Panc1 (cell line): ENCODE measurements around the gene CFAP210. TPM values are rescaled to one million over a fixed set of nuclear protein-coding genes. Genes with fewer than 3 reads are reported as not detected.

ENCODE experiments used
- ATAC-seq: fragments of 200-7000 bp; cut with Tn5 transposase; 2 replicates; pipeline ENCODE4 v1.9.1; 2020; ENCODE audit warnings: mild to moderate bottlenecking, moderate library complexity
- BruUV-seq: library from RNA; stranded (reverse); fragments of 400-500 nt; replicated peaks from 2 replicates; lab custom pipeline; 2021; lab: Mats Ljungman, UMichigan
- CTCF ChIA-PET: fragments of 300-600 bp; sonication (Branson Sonifier 250); formaldehyde crosslinking; loops from one replicate; lab custom pipeline; 2022; ENCODE audit warnings: antibody characterized with exemption; lab: Charles Lee
- POLR2A ChIA-PET: fragments of 300-600 bp; sonication (Branson Sonifier 250); formaldehyde crosslinking; loops from one replicate; lab custom pipeline; 2022; ENCODE audit warnings: antibody characterized with exemption; lab: Charles Lee
- DNase-seq: peaks from one replicate; pipeline ENCODE4 v3.0.0-alpha.2; 2010; ENCODE audit warnings: low read depth, low spot score
- H3K27ac ChIP-seq: 2 replicates; pipeline ENCODE4 v1.5.1; 2011; ENCODE audit warnings: mild to moderate bottlenecking, low read length, inconsistent platforms
- H3K27me3 ChIP-seq: fragments of 200-500 bp; sonication (Bioruptor generic); 2 replicates; pipeline ENCODE4 v1.6.0; 2014; ENCODE audit warnings: low read length, inconsistent platforms; ENCODE audit not compliant: control insufficient read depth, insufficient read depth
- H3K36me3 ChIP-seq: fragments of 200-500 bp; sonication (Bioruptor generic); 2 replicates; pipeline ENCODE4 v1.5.1; 2014; ENCODE audit warnings: inconsistent platforms, mild to moderate bottlenecking, low read length, moderate library complexity; ENCODE audit not compliant: control insufficient read depth, insufficient read depth
- H3K4me1 ChIP-seq: 2 replicates; pipeline ENCODE4 v1.5.1; 2011; ENCODE audit warnings: inconsistent platforms, mild to moderate bottlenecking, low read length, moderate library complexity; ENCODE audit not compliant: control insufficient read depth, insufficient read depth
- H3K4me3 ChIP-seq, 2 experiments: 2 replicates each; pipeline ENCODE4 v1.5.1; 2011 to 2012; ENCODE audit warnings: low read depth in 2 of 2, low read length in 2 of 2, mild to moderate bottlenecking in 2 of 2, inconsistent platforms in 1 of 2, moderate library complexity in 1 of 2
- H3K9me3 ChIP-seq: fragments of 200-500 bp; sonication (Bioruptor generic); 2 replicates; pipeline ENCODE4 v1.5.1; 2014; ENCODE audit warnings: low read depth, mild to moderate bottlenecking, inconsistent platforms, low read length, moderate library complexity; ENCODE audit not compliant: control insufficient read depth, insufficient read depth
- CTCF ChIP-seq: fragments of 450-650 bp; IDR thresholded peaks from 2 replicates; pipeline ENCODE4 v1.5.1; 2017; ENCODE audit warnings: mild to moderate bottlenecking
- POLR2AphosphoS5 ChIP-seq: IDR thresholded peaks from 2 replicates; pipeline ENCODE4 v1.6.1; 2012; ENCODE audit warnings: mild to moderate bottlenecking, low read depth, low read length, moderate library complexity
- REST ChIP-seq, 2 experiments: IDR thresholded peaks; 2 replicates each; pipeline ENCODE4 v1.6.1; 2011 to 2012; ENCODE audit warnings: low read depth in 2 of 2, control low read depth in 1 of 2, low read length in 1 of 2, mild to moderate bottlenecking in 1 of 2, moderate library complexity in 1 of 2; ENCODE audit not compliant: insufficient read depth in 1 of 2
- SIN3A ChIP-seq: IDR thresholded peaks from 2 replicates; pipeline ENCODE4 v1.6.1; 2012; ENCODE audit warnings: low read depth, mild to moderate bottlenecking, low read length, moderate library complexity, borderline replicate concordance; ENCODE audit not compliant: insufficient read depth
- TCF7L2 ChIP-seq: IDR thresholded peaks from 2 replicates; pipeline ENCODE4 v1.6.1; 2011; ENCODE audit warnings: mild to moderate bottlenecking, low read depth, low read length, inconsistent platforms
- in situ Hi-C: cut with HindIII; loops from 2 replicates; pipeline ENCODE4 v1.10.0; 2016; ENCODE audit warnings: low sequenced_read_pairs, low pct_unique_long_range_greater_than_20kb
- intact Hi-C: fragments of 100-400 bp; cut with micrococcal nuclease; formaldehyde crosslinking; loops from one replicate; pipeline ENCODE4 v1.10.0; 2022; ENCODE audit not compliant: unreplicated experiment
- total RNA-seq: library from RNA; stranded (reverse); gene quantifications from one replicate; pipeline ENCODE4 v1.2.1, GENCODE V29; 2021; ENCODE audit not compliant: unreplicated experiment

CFAP210 gene
- total RNA-seq, 1 experiment from 2014 or later, result 0.23 TPM

DNA sequence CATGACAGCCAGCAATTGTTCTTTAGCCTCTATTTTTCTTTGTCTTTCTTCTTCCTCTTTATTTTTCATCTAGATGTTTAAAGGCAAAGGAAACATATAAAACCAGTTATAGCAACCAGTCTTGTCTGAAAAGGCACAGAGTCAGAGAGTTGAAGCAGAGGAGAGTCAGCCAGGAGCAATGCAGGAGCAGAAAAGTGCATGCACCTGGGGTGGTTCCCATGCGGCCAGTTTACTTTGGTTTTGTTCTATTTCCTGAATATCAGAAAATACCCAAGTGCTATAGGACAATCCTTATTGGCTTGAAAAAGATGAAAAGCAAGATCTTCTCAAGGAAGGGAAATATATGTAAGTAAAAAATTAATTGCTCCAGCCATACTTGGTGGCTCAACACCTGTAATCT is 44.9 kb downstream of the CFAP210 start:
- ATAC-seq (no peak), DNase-seq (no peak)
- no peak for TF ChIP-seq CTCF
- TF ChIP-seq REST (IDR thresholded peaks at IDR 0.05; ENCODE audit: insufficient read depth in 1 of 2, low read depth in 2 of 2, low read length in 1 of 2), result no peak
- no peak for TF ChIP-seq POLR2AphosphoS5
- TF ChIP-seq TCF7L2, result no peak
- no peak for TF ChIP-seq SIN3A
- intact Hi-C loops, result no loop called here
- in situ Hi-C loops, result no loop called here
- H3K9me3 ChIP-seq, result no peaks in the 10 kb centered on the region
- POLR2A ChIA-PET, result no interaction called here
- BruUV-seq, result no TSS peak
- H3K4me1 ChIP-seq, result no peaks in the 10 kb centered on the region
- H3K27ac ChIP-seq, result no peak overlapping the region
- no peaks in the 10 kb centered on the region for H3K27me3 ChIP-seq
- CTCF ChIA-PET, result no interaction called here
- no peaks in the 10 kb centered on the region for H3K36me3 ChIP-seq
- H3K4me3 ChIP-seq, result no peak overlapping the region

- ATAC-seq (no peak), DNase-seq (no peak)
- ChIA-PET POLR2A (no interaction called here), CTCF (no interaction called here)
- H3K36me3 ChIP-seq, result no peaks in the 10 kb centered on the region
- intact Hi-C loops (no loop called here), in situ Hi-C loops (no loop called here)
- TF ChIP-seq CTCF (no peak), REST (IDR thresholded peaks at IDR 0.05; ENCODE audit: insufficient read depth in 1 of 2, low read depth in 2 of 2, low read length in 1 of 2) (no peak), POLR2AphosphoS5 (no peak), SIN3A (no peak), TCF7L2 (no peak)
- H3K4me3 ChIP-seq, result no peak overlapping the region
- BruUV-seq, result no TSS peak
- H3K9me3 ChIP-seq, result no peaks in the 10 kb centered on the region
- H3K4me1 ChIP-seq, result no peaks in the 10 kb centered on the region
- H3K27me3 ChIP-seq, result no peaks in the 10 kb centered on the region
- no peak overlapping the region for H3K27ac ChIP-seq
Measured at GRCh38 chr2:169647496-169647895, 46.7 kb downstream of the CFAP210 start.
